ENCODE measurements around the gene CFAP46. TPM values are rescaled to one million over a fixed set of nuclear protein-coding genes. Genes with fewer than 3 reads are reported as not detected.
A peak's percentile ranks its signal among the peaks of the same experiment; 100 is the strongest.
"Not testable (repeated sequence)": the region's sequence is repeated elsewhere in the genome, so short reads cannot be mapped to it uniquely, and the experiment has no call there.

The CFAP46 gene
- polyA plus RNA-seq, 3 donors from 2014 or later: not detected

- H3K9me3 Mint-ChIP-seq: no peaks in the 10 kb centered on the region
- no peak for DNase-seq
- H3K36me3 Mint-ChIP-seq: no peaks in the 10 kb centered on the region
- H3K4me3 Mint-ChIP-seq: no peak overlapping the region
- peaks cover 0 to 4% (median 2%) of the 10 kb centered on the region in 3 donors for H3K27me3 Mint-ChIP-seq (ENCODE audit: low read depth in 3 of 3)
- no peak overlapping the region for H3K27ac Mint-ChIP-seq
- H3K4me1 Mint-ChIP-seq: no peaks in the 10 kb centered on the region
Measured at GRCh38 chr10:132829403-132829802, 113.0 kb downstream of the CFAP46 start.

- no peak overlapping the region for H3K27ac Mint-ChIP-seq
- peaks cover 0 to 4% (median 2%) of the 10 kb centered on the region in 3 donors for H3K27me3 Mint-ChIP-seq (ENCODE audit: low read depth in 3 of 3)
- no peaks in the 10 kb centered on the region for H3K4me1 Mint-ChIP-seq
- H3K4me3 Mint-ChIP-seq: no peak overlapping the region
- no peaks in the 10 kb centered on the region for H3K9me3 Mint-ChIP-seq
- no peak for DNase-seq
- H3K36me3 Mint-ChIP-seq: no peaks in the 10 kb centered on the region
Measured at GRCh38 chr10:132828681-132829080, 113.7 kb downstream of the CFAP46 start.

GRCh38 chr10:132827861-132828539 lies 114.4 kb downstream of the CFAP46 start:
- no peak overlapping the region for H3K4me3 Mint-ChIP-seq
- H3K9me3 Mint-ChIP-seq: no peaks in the 10 kb centered on the region
- peaks cover 0 to 4% (median 2%) of the 10 kb centered on the region in 3 donors for H3K27me3 Mint-ChIP-seq (ENCODE audit: low read depth in 3 of 3)
- H3K4me1 Mint-ChIP-seq: no peaks in the 10 kb centered on the region
- no peak for DNase-seq
- no peak overlapping the region for H3K27ac Mint-ChIP-seq
- no peaks in the 10 kb centered on the region for H3K36me3 Mint-ChIP-seq

GRCh38 chr10:132827423-132827789 lies 115.0 kb downstream of the CFAP46 start:
- Mint-ChIP-seq H3K4me3 (no peak overlapping the region), H3K27me3 (ENCODE audit: low read depth in 3 of 3) (peaks cover 0 to 4% (median 0%) of the 10 kb centered on the region in 3 donors)
- DNase-seq: no peak

GRCh38 chr10:132826524-132827422 lies 115.6 kb downstream of the CFAP46 start:
- Mint-ChIP-seq H3K4me3 (no peak overlapping the region), H3K27me3 (ENCODE audit: low read depth in 3 of 3) (peaks cover 0 to 4% (median 0%) of the 10 kb centered on the region in 3 donors), H3K36me3 (no peaks in the 10 kb centered on the region), H3K27ac (no peak overlapping the region), H3K4me1 (no peaks in the 10 kb centered on the region), H3K9me3 (no peaks in the 10 kb centered on the region)
- DNase-seq: no peak

More at GRCh38 chr10:132827423-132827789, 115.0 kb downstream of the CFAP46 start:
- H3K9me3 Mint-ChIP-seq: no peaks in the 10 kb centered on the region
- no peaks in the 10 kb centered on the region for H3K4me1 Mint-ChIP-seq
- H3K27ac Mint-ChIP-seq: no peak overlapping the region
- H3K36me3 Mint-ChIP-seq: no peaks in the 10 kb centered on the region

- H3K4me3 Mint-ChIP-seq; H3K4me1 Mint-ChIP-seq; DNase-seq; H3K36me3 Mint-ChIP-seq; H3K9me3 Mint-ChIP-seq; H3K27me3 Mint-ChIP-seq (ENCODE audit: low read depth in 3 of 3): not testable (repeated sequence)
- H3K27ac Mint-ChIP-seq: peak overlapping the region in 1 of 6 donors; percentile 68
Measured at GRCh38 chr10:132825783-132826523, 116.4 kb downstream of the CFAP46 start.

GRCh38 chr10:132820056-132820455 lies 122.3 kb downstream of the CFAP46 start:
- no peaks in the 10 kb centered on the region for H3K36me3 Mint-ChIP-seq
- peaks cover 0 to 2% (median 0%) of the 10 kb centered on the region in 3 donors for H3K27me3 Mint-ChIP-seq (ENCODE audit: low read depth in 3 of 3)
- H3K4me1 Mint-ChIP-seq: no peaks in the 10 kb centered on the region
- no peaks in the 10 kb centered on the region for H3K9me3 Mint-ChIP-seq
- no peak overlapping the region for H3K27ac Mint-ChIP-seq
- DNase-seq: no peak
- no peak overlapping the region for H3K4me3 Mint-ChIP-seq

GRCh38 chr10:132817701-132818211 lies 124.6 kb downstream of the CFAP46 start:
- no peaks in the 10 kb centered on the region for H3K36me3 Mint-ChIP-seq

GRCh38 chr10:132816718-132817117 lies 125.7 kb downstream of the CFAP46 start:
- Mint-ChIP-seq H3K27ac (no peak overlapping the region), H3K4me3 (no peak overlapping the region), H3K27me3 (ENCODE audit: low read depth in 3 of 3) (peaks cover 0 to 2% (median 2%) of the 10 kb centered on the region in 3 donors), H3K9me3 (no peaks in the 10 kb centered on the region), H3K36me3 (no peaks in the 10 kb centered on the region), H3K4me1 (no peaks in the 10 kb centered on the region)
- DNase-seq: no peak

More at GRCh38 chr10:132817701-132818211, 124.6 kb downstream of the CFAP46 start:
- DNase-seq: no peak
- no peaks in the 10 kb centered on the region for H3K9me3 Mint-ChIP-seq
- peaks cover 0 to 2% (median 2%) of the 10 kb centered on the region in 3 donors for H3K27me3 Mint-ChIP-seq (ENCODE audit: low read depth in 3 of 3)
- H3K4me3 Mint-ChIP-seq: no peak overlapping the region
- H3K4me1 Mint-ChIP-seq: no peaks in the 10 kb centered on the region
- H3K27ac Mint-ChIP-seq: no peak overlapping the region

GRCh38 chr10:132815168-132815857 lies 127.1 kb downstream of the CFAP46 start:
- Mint-ChIP-seq H3K4me1 (no peaks in the 10 kb centered on the region), H3K9me3 (no peaks in the 10 kb centered on the region), H3K4me3 (no peak overlapping the region), H3K27ac (no peak overlapping the region), H3K36me3 (no peaks in the 10 kb centered on the region), H3K27me3 (ENCODE audit: low read depth in 3 of 3) (peaks cover under 1 to 2% (median 2%) of the 10 kb centered on the region in 3 donors)
- no peak for DNase-seq

GRCh38 chr10:132814469-132814856 lies 127.9 kb downstream of the CFAP46 start:
- no peaks in the 10 kb centered on the region for H3K36me3 Mint-ChIP-seq
- H3K4me3 Mint-ChIP-seq: no peak overlapping the region
- H3K27me3 Mint-ChIP-seq (ENCODE audit: low read depth in 3 of 3): peaks cover 0 to 3% (median 2%) of the 10 kb centered on the region in 3 donors
- no peak for DNase-seq
- no peak overlapping the region for H3K27ac Mint-ChIP-seq
- no peaks in the 10 kb centered on the region for H3K9me3 Mint-ChIP-seq
- no peaks in the 10 kb centered on the region for H3K4me1 Mint-ChIP-seq

- no peaks in the 10 kb centered on the region for H3K36me3 Mint-ChIP-seq
- H3K9me3 Mint-ChIP-seq: no peaks in the 10 kb centered on the region
- H3K27ac Mint-ChIP-seq: no peak overlapping the region
- peaks cover 0 to 3% (median 2%) of the 10 kb centered on the region in 3 donors for H3K27me3 Mint-ChIP-seq (ENCODE audit: low read depth in 3 of 3)
- no peak for DNase-seq
- H3K4me3 Mint-ChIP-seq: no peak overlapping the region
- no peaks in the 10 kb centered on the region for H3K4me1 Mint-ChIP-seq
Measured at GRCh38 chr10:132813560-132814468, 128.6 kb downstream of the CFAP46 start.
